ENCODE data around the gene ANKRD63.
A peak's percentile ranks its signal among the peaks of the same experiment; 100 is the strongest.

ANKRD63 gene

GRCh38 chr15:40295877-40296560 is 13.2 kb upstream of the ANKRD63 start:
- no peak for DNase-seq (ENCODE audit: low read depth)

DNA sequence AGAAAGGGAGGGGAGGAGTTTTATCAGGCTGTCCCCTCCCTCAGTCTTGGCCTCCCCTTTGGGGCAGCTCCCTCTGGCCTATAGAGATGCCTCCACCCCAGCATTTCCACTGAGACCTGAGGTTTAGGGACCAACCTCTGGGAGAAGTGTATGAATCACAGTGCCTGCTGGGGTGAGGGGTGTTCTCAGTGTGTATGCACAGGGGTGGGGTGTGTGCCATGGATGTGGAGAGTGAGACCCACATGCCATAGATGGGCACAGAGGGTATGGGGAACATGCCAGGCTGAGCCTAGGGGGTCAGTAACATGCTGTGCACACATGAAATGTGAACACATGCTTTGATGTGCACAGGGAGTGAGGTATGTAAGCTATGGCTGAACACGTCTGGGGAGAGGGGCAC is 12.4 kb upstream of the ANKRD63 start:
- DNase-seq (ENCODE audit: low read depth): no peak

DNA sequence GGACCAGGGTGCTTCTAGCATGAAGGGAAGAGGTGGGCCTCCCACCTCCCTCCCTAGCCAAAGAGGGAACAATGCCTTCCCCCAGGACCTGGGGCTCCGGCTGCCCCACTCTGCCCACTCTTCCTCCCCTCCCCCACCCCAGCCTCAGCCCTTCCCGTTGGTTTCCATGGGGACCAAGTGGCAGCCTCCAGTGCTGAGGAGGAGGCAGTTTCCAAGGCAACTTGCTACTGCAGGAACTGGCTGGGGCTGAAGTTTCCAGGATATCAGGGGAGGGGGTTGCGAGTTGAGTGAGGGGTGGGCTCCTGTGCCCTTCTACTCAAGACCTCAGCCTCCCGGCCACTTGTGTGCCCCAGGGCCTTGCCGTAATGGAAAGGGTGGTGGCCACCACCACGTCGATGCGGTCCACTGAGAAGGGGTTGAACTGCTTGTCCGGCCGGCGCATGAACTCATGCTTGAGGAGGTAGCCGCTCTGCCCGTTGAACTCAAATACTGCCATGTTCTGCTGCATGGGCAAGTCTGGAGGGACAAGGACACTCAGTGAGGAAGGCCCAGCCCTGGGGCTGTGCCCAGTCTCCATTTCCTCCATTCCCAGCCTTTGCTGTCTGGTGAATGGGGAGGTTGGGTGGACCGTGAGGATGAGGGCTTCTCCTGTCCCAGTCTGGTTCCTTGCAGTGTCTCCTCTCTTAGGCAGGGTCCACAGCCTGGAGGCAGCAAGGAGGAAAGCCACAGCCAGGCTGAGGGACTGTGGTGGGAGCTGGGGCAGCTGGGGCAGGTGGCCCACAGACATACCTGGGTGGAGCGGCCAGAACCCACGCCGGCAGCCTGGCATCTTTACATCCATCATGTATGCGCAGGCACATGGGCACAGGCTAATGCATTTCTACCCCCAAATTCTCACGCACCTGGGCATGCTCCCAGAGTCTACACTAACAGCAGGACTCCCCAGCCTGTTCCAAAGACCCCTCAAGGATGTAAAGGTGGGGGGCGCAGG is 11.3 kb upstream of the ANKRD63 start:
- DNase-seq (ENCODE audit: low read depth): no peak

- no peak for DNase-seq (ENCODE audit: low read depth)
These were observed 10.1 kb upstream of the ANKRD63 start for GRCh38 chr15:40293006-40293405.

- DNase-seq (ENCODE audit: low read depth): no peak
These were observed 9.4 kb upstream of the ANKRD63 start for GRCh38 chr15:40292246-40292645.

DNA sequence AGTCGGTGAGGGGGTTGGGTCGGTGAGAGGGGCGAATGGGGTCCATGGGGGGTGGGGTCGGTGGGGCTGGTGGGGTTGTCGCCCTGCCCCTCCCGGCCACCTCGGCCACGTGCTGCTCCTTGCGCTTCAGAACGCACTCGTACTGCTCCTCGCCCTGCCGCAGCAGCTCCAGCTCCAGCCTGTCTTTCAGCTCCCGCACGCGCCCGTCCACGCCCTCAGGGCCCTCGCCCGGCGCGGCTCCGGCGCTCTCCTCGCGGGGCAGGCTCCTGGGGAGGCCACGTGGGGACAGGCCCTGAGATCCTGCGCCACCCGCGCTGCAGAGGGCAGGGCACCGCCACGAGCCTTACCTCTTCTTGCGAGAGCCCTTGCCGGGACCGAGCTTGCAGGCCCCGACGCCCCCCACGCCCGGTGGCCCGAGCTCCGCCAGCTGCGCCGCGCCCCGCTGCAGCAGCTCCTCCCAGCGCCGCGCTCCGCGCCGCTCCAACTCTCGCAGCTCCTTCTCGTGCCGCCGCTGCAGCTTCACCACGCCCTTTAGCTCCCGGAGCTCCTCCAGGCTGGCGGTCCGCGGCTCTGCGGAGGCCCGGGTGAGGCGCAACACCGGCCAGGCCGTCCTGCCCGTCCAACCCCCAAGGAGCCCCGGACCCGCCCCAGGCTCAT is 8.2 kb upstream of the ANKRD63 start:
- DNase-seq (ENCODE audit: low read depth): no peak

- DNase-seq (ENCODE audit: low read depth): no peak
These were observed 7.7 kb upstream of the ANKRD63 start for GRCh38 chr15:40290545-40290917.

- DNase-seq (ENCODE audit: low read depth): no peak
These were observed 6.4 kb upstream of the ANKRD63 start for GRCh38 chr15:40289140-40289775.

DNA sequence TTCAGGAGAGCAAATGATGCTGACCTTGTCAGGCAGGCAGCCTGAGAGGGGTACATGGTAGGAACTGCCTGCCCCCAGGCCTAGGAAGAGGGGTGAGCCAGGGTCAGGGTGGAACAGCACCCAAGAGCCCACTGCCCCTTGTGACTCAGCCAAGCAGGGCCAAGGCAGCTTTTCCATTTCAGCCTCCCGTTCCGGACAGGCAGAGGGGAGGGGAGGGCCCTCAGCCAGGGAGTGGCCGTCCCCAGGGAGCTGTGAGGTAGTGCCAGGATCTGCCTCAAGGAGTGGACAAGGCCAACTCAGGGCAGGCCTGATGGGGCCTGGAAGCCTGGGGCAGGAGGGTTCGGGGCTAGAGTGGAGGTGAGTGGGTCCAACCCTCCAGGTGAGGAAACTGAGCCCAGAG is 5.1 kb upstream of the ANKRD63 start:
- DNase-seq (ENCODE audit: low read depth): no peak

DNA sequence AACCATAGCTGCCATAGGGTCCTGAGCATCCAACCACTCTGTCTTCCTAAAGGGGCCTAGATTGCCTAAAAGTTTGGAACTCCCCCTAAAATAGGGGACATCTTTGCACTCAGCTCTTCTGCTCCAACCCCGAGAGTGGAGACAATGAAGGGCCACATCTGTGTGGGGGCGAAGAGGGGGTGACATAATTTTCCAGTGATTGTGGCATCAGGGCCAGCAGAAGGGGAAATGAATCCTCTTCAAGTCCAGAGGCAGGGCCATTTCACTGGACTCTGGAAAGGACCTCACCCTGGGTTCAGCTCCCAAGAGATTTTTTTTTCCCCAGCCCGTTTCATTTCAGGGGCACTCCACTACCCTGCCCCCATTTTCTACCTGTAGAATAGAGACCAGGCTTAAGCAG is 4.6 kb upstream of the ANKRD63 start:
- no peak for DNase-seq (ENCODE audit: low read depth)

GRCh38 chr15:40286794-40287193 is 3.9 kb upstream of the ANKRD63 start:
- no peak for DNase-seq (ENCODE audit: low read depth)

DNA sequence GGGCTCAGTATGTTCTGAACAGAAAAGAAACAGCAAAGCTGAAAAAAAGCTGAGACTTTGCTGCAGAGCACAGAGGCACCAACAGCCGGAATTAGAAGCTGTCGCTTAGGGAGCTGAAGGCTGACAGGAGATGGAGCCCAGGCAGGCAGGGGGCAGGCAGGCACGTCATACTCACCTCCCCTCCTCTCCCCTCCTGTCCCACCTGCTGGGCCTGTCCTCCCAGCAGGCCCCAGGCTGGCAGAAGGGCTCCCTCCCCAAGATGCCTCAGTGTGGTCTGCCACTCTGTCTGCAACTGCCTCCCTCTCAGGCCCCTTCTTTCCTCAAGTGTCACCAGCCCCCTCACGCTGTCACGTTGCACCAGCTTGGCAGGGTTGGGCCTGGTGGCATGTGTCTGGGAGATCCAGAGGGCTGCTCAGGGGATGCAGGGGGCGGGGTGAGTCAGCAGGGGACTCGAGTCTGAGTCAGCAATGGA is 3.2 kb upstream of the ANKRD63 start:
- no peak for DNase-seq (ENCODE audit: low read depth)

- DNase-seq (ENCODE audit: low read depth): no peak
These were observed 2.7 kb upstream of the ANKRD63 start for GRCh38 chr15:40285554-40286011.

DNA sequence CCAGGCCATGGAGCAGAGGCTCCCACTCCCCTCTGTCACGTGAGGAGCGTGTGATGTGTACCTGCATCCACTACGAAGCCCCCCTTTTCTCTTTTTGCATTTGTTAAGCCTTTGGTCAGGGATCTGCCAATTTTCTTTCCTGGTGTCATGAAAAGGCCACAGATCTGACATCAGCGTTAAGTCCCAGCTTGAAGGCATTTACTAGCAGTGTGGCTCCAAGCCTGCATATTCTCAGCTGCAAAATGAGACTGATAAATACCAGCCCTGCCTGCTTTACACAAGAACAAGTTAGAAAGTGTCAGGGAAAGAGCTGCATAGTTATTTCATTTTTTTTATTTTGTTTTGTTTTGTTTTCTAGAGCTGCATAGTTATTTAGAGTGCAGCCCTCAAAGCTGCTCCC is 2.3 kb upstream of the ANKRD63 start:
- no peak for DNase-seq (ENCODE audit: low read depth)

DNA sequence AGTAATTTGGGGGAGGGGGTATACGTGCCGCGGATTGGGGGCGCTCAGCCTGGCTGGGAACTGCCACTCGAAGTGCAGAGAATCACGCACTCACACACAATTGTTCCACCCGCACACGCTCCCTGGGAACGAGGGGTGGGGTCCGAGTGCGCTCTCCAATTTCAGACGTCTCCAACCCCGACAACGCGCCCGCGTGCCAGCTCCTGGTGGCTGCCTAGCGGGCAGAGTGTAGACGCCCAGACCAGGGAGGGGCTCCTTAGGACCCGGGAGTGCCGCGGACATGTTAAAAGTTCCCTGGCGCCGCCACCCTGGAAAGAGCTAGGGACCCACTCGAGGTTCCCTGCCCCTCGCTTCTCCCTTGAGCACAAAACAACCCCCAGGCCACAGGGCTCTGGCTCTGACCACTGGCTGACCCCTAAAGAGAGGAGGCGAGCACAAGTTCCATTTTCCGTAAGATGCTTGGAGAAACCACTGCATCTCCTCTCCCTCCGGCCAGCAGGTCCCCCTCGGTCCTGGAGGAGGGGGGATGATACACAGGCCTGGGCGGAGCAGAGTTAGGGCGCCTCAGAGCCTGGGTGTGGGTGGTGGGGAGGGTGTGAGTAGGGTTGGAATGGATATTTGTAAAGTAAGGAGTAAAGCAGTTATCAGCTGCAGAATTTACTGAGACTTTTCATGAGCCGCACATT is 894 bp upstream of the ANKRD63 start:
- DNase-seq (ENCODE audit: low read depth): no peak

GRCh38 chr15:40282147-40282868 is 556 bp downstream of the ANKRD63 start:
- DNase-seq (ENCODE audit: low read depth): peak; percentile 27

- DNase-seq (ENCODE audit: low read depth): no peak
These were observed 1.1 kb downstream of the ANKRD63 start for GRCh38 chr15:40281801-40282146.

DNA sequence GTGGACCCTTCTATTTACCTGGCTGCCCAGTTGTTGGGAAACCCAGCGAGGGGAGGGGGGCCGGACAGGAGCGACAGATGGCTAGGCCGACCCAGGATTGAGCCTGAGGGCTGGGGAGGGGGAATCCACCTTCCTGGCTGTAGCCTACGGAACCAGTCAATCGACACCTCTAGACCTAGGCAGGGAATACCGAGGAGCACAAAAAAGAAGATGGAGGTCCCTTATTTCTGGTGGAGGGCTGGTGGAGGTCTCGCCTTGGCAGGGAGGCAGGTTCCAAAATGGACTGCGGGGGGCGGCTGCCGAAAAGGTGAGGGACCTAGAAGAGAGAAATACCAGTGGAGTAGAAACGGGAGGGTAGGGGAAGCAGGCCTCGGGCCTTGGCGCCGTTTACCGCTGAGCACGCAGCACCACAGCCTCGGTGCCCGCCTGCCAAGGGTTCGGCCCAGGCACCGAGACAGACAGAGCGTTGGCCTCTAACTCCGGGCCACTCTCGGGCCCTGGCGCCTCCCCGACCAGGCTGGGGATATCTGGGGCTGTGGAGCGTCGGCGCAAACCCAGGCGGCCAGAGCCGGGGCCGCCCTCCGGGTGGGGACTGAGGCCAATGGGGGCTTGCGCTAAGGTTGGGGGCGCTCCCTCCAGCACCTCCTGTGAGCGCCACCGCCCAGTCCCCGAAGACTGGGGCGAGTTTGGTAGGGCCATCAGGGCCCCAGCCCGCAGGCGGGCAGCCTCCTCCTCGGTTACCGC is 1.6 kb downstream of the ANKRD63 start:
- no peak for DNase-seq (ENCODE audit: low read depth)

- no peak for DNase-seq (ENCODE audit: low read depth)
These were observed 2.4 kb downstream of the ANKRD63 start for GRCh38 chr15:40280260-40281056.

Measured in T follicular helper cell (primary cell).